ENCODE measurements around the gene SCGB1D1. TPM values are rescaled to one million over a fixed set of nuclear protein-coding genes. Genes with fewer than 3 reads are reported as not detected.

Gene SCGB1D1
- not detected for total RNA-seq

- WGBS: 51% methylated on average over 5 of the region's 9 CpGs
- no peaks in the 10 kb centered on the region for H3K36me3 ChIP-seq
These were observed at the start of gene SCGB1D1 for GRCh38 chr11:62190011-62190410. Gene SCGB1D1, plus strand, starts transcription at chr11:62190216. Its CDS starts 69 bp downstream, at chr11:62190285.

GRCh38 chr11:62140304-62141110 is 49.5 kb upstream of the SCGB1D1 start:
- no peaks in the 10 kb centered on the region for H3K9me3 ChIP-seq
- DNase-seq (ENCODE audit: low spot score in 2 of 2): peak in 1 of 2 donors; percentile 56
- H3K4me1 ChIP-seq: peaks cover 16% of the 10 kb centered on the region
- H3K27me3 ChIP-seq: no peaks in the 10 kb centered on the region
- no peak for TF ChIP-seq EP300 (IDR thresholded peaks at IDR 0.05)
- TF ChIP-seq POLR2AphosphoS5 (IDR thresholded peaks at IDR 0.05): no peak
- no peak for TF ChIP-seq CTCF (IDR thresholded peaks at IDR 0.05)
- no peak for TF ChIP-seq POLR2A (IDR thresholded peaks at IDR 0.05)
- H3K27ac ChIP-seq: no peak overlapping the region
- WGBS: 96% methylated on average over 5 of the region's 24 CpGs
- H3K36me3 ChIP-seq: peaks cover 54% of the 10 kb centered on the region
- H3K4me3 ChIP-seq: no peak overlapping the region

More at GRCh38 chr11:62190011-62190410, at the start of gene SCGB1D1:
- H3K27ac ChIP-seq: no peak within 1 kb of the TSS
- no peak for TF ChIP-seq CTCF (IDR thresholded peaks at IDR 0.05)
- no peak for TF ChIP-seq EP300 (IDR thresholded peaks at IDR 0.05)
- TF ChIP-seq POLR2A (IDR thresholded peaks at IDR 0.05): no peak
- no peak for TF ChIP-seq POLR2AphosphoS5 (IDR thresholded peaks at IDR 0.05)
- H3K9me3 ChIP-seq: no peaks in the 10 kb centered on the region
- peaks cover 19% of the 10 kb centered on the region for H3K27me3 ChIP-seq
- no peak within 1 kb of the TSS for H3K4me3 ChIP-seq
- no peak for DNase-seq (ENCODE audit: low spot score in 2 of 2)
- H3K4me1 ChIP-seq: no peaks in the 10 kb centered on the region

- peak in 1 of 2 donors; percentile 51 for DNase-seq (ENCODE audit: low spot score in 2 of 2)
- Histone ChIP-seq H3K9me3 (no peaks in the 10 kb centered on the region), H3K36me3 (peaks cover 60% of the 10 kb centered on the region), H3K4me3 (no peak overlapping the region), H3K4me1 (peaks cover 16% of the 10 kb centered on the region), H3K27me3 (no peaks in the 10 kb centered on the region), H3K27ac (no peak overlapping the region)
- 94% methylated on average over 12 of the region's 22 CpGs for WGBS
- TF ChIP-seq POLR2A (IDR thresholded peaks at IDR 0.05): no peak
These were observed 48.6 kb upstream of the SCGB1D1 start for GRCh38 chr11:62141111-62142042.

GRCh38 chr11:62142043-62142375 is 48.0 kb upstream of the SCGB1D1 start:
- H3K4me3 ChIP-seq: no peak overlapping the region
- H3K27me3 ChIP-seq: no peaks in the 10 kb centered on the region
- peak; percentile 43 to 50 for DNase-seq (ENCODE audit: low spot score in 2 of 2)
- WGBS: 100% methylated on average over 1 of the region's 4 CpGs
- no peak overlapping the region for H3K27ac ChIP-seq
- H3K36me3 ChIP-seq: peaks cover 67% of the 10 kb centered on the region
- no peaks in the 10 kb centered on the region for H3K9me3 ChIP-seq
- peaks cover 16% of the 10 kb centered on the region for H3K4me1 ChIP-seq
- TF ChIP-seq POLR2AphosphoS5 (IDR thresholded peaks at IDR 0.05): no peak
- TF ChIP-seq CTCF (IDR thresholded peaks at IDR 0.05): no peak
- no peak for TF ChIP-seq EP300 (IDR thresholded peaks at IDR 0.05)
- TF ChIP-seq POLR2A (IDR thresholded peaks at IDR 0.05): no peak

GRCh38 chr11:62142921-62143320 is 47.1 kb upstream of the SCGB1D1 start:
- H3K27ac ChIP-seq: no peak overlapping the region
- peaks cover 13% of the 10 kb centered on the region for H3K4me1 ChIP-seq
- no peaks in the 10 kb centered on the region for H3K27me3 ChIP-seq
- DNase-seq (ENCODE audit: low spot score in 2 of 2): peak; percentile 10 to 34
- H3K9me3 ChIP-seq: no peaks in the 10 kb centered on the region
- H3K4me3 ChIP-seq: no peak overlapping the region
- TF ChIP-seq POLR2A (IDR thresholded peaks at IDR 0.05) (no peak), CTCF (IDR thresholded peaks at IDR 0.05) (no peak), POLR2AphosphoS5 (IDR thresholded peaks at IDR 0.05) (no peak), EP300 (IDR thresholded peaks at IDR 0.05) (no peak)
- H3K36me3 ChIP-seq: peaks cover 72% of the 10 kb centered on the region
- WGBS: 67% methylated on average over 3 of the region's 3 CpGs
